HCT116 (cell line): ENCODE measurements around the gene CXorf38. TPM values are rescaled to one million over a fixed set of nuclear protein-coding genes. Genes with fewer than 3 reads are reported as not detected.

Experiments
- ATAC-seq: fragments of 200-7000 bp; cut with Tn5 transposase; 2 replicates; pipeline ENCODE4 v1.9.1; 2020; ENCODE audit warnings: mild to moderate bottlenecking, moderate library complexity
- BruUV-seq: library from RNA; stranded (reverse); fragments of 400-500 nt; replicated peaks from 2 replicates; lab custom pipeline; 2021; lab: Mats Ljungman, UMichigan
- CTCF ChIA-PET: fragments of 300-600 bp; sonication (Branson Sonifier 250); formaldehyde crosslinking; loops from one replicate; lab custom pipeline; 2021; ENCODE audit warnings: antibody characterized with exemption; lab: Charles Lee
- POLR2A ChIA-PET: fragments of 300-600, 350-600 bp; sonication (Branson Sonifier 250); formaldehyde crosslinking; loops from one replicate; lab custom pipeline; 2021; ENCODE audit warnings: antibody characterized with exemption; lab: Charles Lee
- RAD21 ChIA-PET, 2 experiments: fragments of 300-600 bp; sonication (Branson Sonifier 250); formaldehyde crosslinking; loops; one replicate each; lab custom pipeline; 2023; ENCODE audit warnings: low total read pairs in 2 of 2; ENCODE audit not compliant: uncharacterized antibody in 2 of 2, unreplicated experiment in 2 of 2, low non-redundant PET in 1 of 2; lab: Charles Lee
- DNase-seq: peaks from one replicate; pipeline ENCODE4 v3.0.0-alpha.2; 2010; ENCODE audit warnings: low read depth, low spot score
- H2AFZ ChIP-seq: fragments of 200-600 bp; shearing (Covaris generic), sonication (generic); 2 replicates; pipeline ENCODE4 v1.6.1; 2017; ENCODE audit warnings: low read depth, mixed run types, mixed read lengths, antibody characterized with exemption, low read length; ENCODE audit not compliant: poor library complexity, severe bottlenecking
- H3K27ac ChIP-seq: 2 replicates; pipeline ENCODE4 v1.5.1; 2012; ENCODE audit warnings: low read depth, low read length
- H3K27me3 ChIP-seq: fragments of 200-600 bp; sonication (generic); 2 replicates; pipeline ENCODE4 v1.6.1; 2016; ENCODE audit warnings: mixed run types, low read length, mixed read lengths; ENCODE audit not compliant: insufficient read depth
- H3K36me3 ChIP-seq, 2 experiments: fragments of 200-500 bp in 1 of 2; fragments of 200-600 bp in 1 of 2; sonication (Bioruptor generic) in 1 of 2; sonication (generic) in 1 of 2; 2 replicates each; pipeline versions ENCODE4 v1.5.1 to v1.6.1; 2014 to 2016; ENCODE audit warnings: low read length in 2 of 2, inconsistent platforms in 1 of 2, mixed read lengths in 1 of 2, mixed run types in 1 of 2; ENCODE audit not compliant: insufficient read depth in 2 of 2, control insufficient read depth in 1 of 2
- H3K4me1 ChIP-seq, 2 experiments: fragments of 200-600 bp in 1 of 2; sonication (generic) in 1 of 2; 2 replicates each; pipeline versions ENCODE4 v1.5.1 to v1.6.1; 2012 to 2017; ENCODE audit warnings: low read length in 2 of 2, inconsistent platforms in 1 of 2, mild to moderate bottlenecking in 1 of 2, mixed read lengths in 1 of 2, mixed run types in 1 of 2, moderate library complexity in 1 of 2; ENCODE audit not compliant: insufficient read depth in 2 of 2, control insufficient read depth in 1 of 2
- H3K4me2 ChIP-seq: fragments of 200-600 bp; sonication (generic); 2 replicates; pipeline ENCODE4 v1.6.1; 2017; ENCODE audit warnings: mixed run types, low read length, mixed read lengths
- H3K4me3 ChIP-seq, 2 experiments: fragments of 200-600 bp in 1 of 2; sonication (generic) in 1 of 2; replicated peaks in 1 of 2; 2 replicates each; pipeline ENCODE4 v1.5.1; 2011 to 2016; ENCODE audit warnings: low read length in 2 of 2, control low read depth in 1 of 2, low read depth in 1 of 2, mild to moderate bottlenecking in 1 of 2, mixed read lengths in 1 of 2, mixed run types in 1 of 2
- H3K79me2 ChIP-seq: fragments of 200-600 bp; sonication (generic); 2 replicates; pipeline ENCODE4 v1.6.1; 2017; ENCODE audit warnings: mild to moderate bottlenecking, mixed run types, low read length, moderate library complexity, mixed read lengths; ENCODE audit not compliant: insufficient read depth
- H3K9ac ChIP-seq: fragments of 200-600 bp; sonication (generic); 2 replicates; pipeline ENCODE4 v1.6.1; 2016; ENCODE audit warnings: low read length, mixed read lengths
- H3K9me2 ChIP-seq: fragments of 200-600 bp; sonication (generic), shearing (Covaris generic); 2 replicates; pipeline ENCODE4 v1.6.1; 2017; ENCODE audit warnings: mixed run types, mild to moderate bottlenecking, moderate library complexity; ENCODE audit not compliant: insufficient read depth
- H3K9me3 ChIP-seq, 2 experiments: fragments of 200-500 bp in 1 of 2; fragments of 200-600 bp in 1 of 2; sonication (Bioruptor generic) in 1 of 2; sonication (generic) in 1 of 2; 2 replicates each; pipeline ENCODE4 v1.6.1; 2014 to 2017; ENCODE audit warnings: low read length in 2 of 2, mixed read lengths in 2 of 2, inconsistent platforms in 1 of 2, low read depth in 1 of 2, mild to moderate bottlenecking in 1 of 2, mixed run types in 1 of 2, moderate library complexity in 1 of 2; ENCODE audit not compliant: control insufficient read depth in 1 of 2, insufficient read depth in 1 of 2
- H4K20me1 ChIP-seq: fragments of 200-600 bp; sonication (generic), shearing (Covaris generic); 2 replicates; pipeline ENCODE4 v1.6.1; 2017; ENCODE audit warnings: mixed run types, mild to moderate bottlenecking, moderate library complexity; ENCODE audit not compliant: insufficient read depth
- EGR1 ChIP-seq: IDR thresholded peaks from 2 replicates; pipeline ENCODE4 v1.6.1; 2012; ENCODE audit warnings: low read depth
- MAX ChIP-seq: IDR thresholded peaks from 2 replicates; pipeline ENCODE4 v1.6.1; 2012
- POLR2AphosphoS5 ChIP-seq: IDR thresholded peaks from 2 replicates; pipeline ENCODE4 v1.6.1; 2011; ENCODE audit warnings: mild to moderate bottlenecking, low read depth, low read length, moderate library complexity
- REST ChIP-seq: IDR thresholded peaks from 2 replicates; pipeline ENCODE4 v1.6.1; 2012; ENCODE audit warnings: low read depth
- ZFX ChIP-seq: fragments of 450-650 bp; IDR thresholded peaks from 2 replicates; pipeline ENCODE4 v1.6.1; 2017
- ZNF274 ChIP-seq: fragments of 200-500 bp; sonication (Bioruptor generic); IDR thresholded peaks from 2 replicates; pipeline ENCODE4 v1.6.1; 2014; ENCODE audit warnings: mild to moderate bottlenecking, low read depth, low read length, inconsistent platforms
- intact Hi-C: fragments of 100-400 bp; cut with micrococcal nuclease; formaldehyde crosslinking; loops from 2 replicates; pipeline ENCODE4 v1.10.0; 2022
- total RNA-seq: library from RNA; stranded (reverse); gene quantifications from one replicate; pipeline ENCODE4 v1.2.1, GENCODE V29; 2021; ENCODE audit not compliant: unreplicated experiment

Gene CXorf38
- total RNA-seq, 1 experiment from 2014 or later, result 11.5 TPM

- TSS peak; percentile 53 for BruUV-seq
Measured at GRCh38 chrX:40581336-40581920, 65.9 kb downstream of the CXorf38 start.

More at GRCh38 chrX:40581336-40581920, 65.9 kb downstream of the CXorf38 start:
- no peak for DNase-seq
- POLR2A ChIA-PET, result no interaction called here
- H3K27me3 ChIP-seq, result no peaks in the 10 kb centered on the region
- peak overlapping the region; percentile 68 for H3K9ac ChIP-seq
- peaks cover 0 to 11% of the 10 kb centered on the region in 2 experiments; a peak in 2 of 4 replicates for H3K4me1 ChIP-seq
- ATAC-seq, result no peak
- no peak overlapping the region; the same call in 1 of the 2 replicates for H3K27ac ChIP-seq
- intact Hi-C loops, result no loop called here
- TF ChIP-seq REST (no peak), EGR1 (no peak), POLR2AphosphoS5 (no peak), ZNF274 (no peak), ZFX (0 out of 2 replicates have a peak, but pooled peaks have one; percentile 3), MAX (no peak)
- peaks cover 8% of the 10 kb centered on the region for H3K79me2 ChIP-seq
- RAD21 ChIA-PET, result no interaction called here
- H3K9me3 ChIP-seq, result no peaks in the 10 kb centered on the region
- H2AFZ ChIP-seq, result no peak overlapping the region
- CTCF ChIA-PET, result no interaction called here
- H3K36me3 ChIP-seq, result no peaks in the 10 kb centered on the region
- H3K9me2 ChIP-seq, result no peaks in the 10 kb centered on the region
- peak overlapping the region; percentile 64 to 70 for H3K4me3 ChIP-seq
- no peaks in the 10 kb centered on the region for H4K20me1 ChIP-seq
- H3K4me2 ChIP-seq, result peak overlapping the region; percentile 79
